ENCODE measurements around the gene CCDC17. TPM values are rescaled to one million over a fixed set of nuclear protein-coding genes. Genes with fewer than 3 reads are reported as not detected.

Gene CCDC17
- total RNA-seq = 1.1 and 1.4 TPM in 2 replicates

DNA sequence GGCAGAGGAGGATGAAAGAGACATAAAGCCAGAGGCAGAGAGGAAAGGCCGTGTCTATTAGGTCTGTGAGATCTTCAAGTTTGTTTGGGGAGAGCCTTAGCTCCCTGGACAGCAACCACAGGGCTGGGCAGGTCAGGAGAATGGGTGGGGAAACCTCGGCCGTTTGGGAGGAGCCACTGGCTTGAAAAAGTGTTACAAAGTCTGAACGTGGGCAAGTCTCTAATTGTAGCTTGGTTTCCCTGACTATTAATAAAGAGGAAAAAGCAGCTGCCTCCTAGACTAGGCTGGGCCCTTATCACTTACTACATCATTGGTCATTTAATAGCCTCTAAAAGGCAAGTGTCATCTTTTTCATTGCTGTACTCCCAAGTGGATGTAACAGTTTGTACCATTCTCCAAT is at the start of gene CCDC17:
TSS of gene CCDC17 (minus strand) at position 83 of the 400 bp plus-strand sequence. CDS start 145 bp downstream, outside the sequence.

DNA sequence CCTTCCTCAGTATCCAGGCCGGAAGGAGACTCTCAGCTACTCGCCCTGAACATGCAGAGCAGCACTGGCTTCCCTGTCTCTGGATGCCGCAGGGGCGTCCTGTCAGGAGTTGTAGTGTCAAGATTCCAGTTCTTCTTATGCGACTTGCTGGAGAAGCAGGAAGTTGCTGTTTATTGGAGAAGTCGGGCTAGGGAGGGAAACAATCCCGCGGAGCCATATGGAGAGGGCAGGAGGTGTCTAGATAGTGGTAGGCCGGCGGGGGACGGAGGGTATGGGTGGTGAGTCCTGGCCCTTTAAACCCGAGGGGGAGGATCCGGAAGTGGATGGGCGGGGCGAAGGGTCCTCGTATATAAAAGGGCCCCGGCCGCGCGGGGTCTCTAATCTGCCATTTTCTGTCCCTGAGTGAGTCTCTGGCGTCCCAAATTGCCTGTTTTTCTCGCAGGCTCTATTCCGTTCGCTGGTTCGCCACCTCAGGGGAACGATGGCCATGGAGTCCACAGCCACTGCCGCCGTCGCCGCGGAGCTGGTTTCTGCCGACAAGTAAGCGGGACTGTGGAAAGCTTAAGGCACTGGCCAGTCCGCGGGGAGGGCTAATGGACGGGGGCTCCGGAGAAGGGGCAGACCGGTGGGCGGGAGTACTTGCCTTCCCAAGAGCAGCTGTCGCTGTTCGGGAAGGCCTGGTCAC is 40.0 kb downstream of the CCDC17 start, which contains the start of gene NASP:
TSS of gene NASP (plus strand) at position 376 of the 685 bp plus-strand sequence. CDS start at position 482, 106 bp downstream.

Small RNAs within 50 kb of the gene (small RNA-seq; reads per million reads assigned to genes)
- gene AL355480.1 (ENCODE audit: low replicate concordance) = not detected
- gene AL355480.2 (ENCODE audit: low replicate concordance) = not detected
- gene AL355480.3 (ENCODE audit: low replicate concordance) = not detected
- gene AL355480.4 (ENCODE audit: low replicate concordance) = not detected

Other genes with a start within 250 kb of the CCDC17 start
- gene TESK2, start 132.9 kb downstream of the CCDC17 start, total RNA-seq = 1.8 and 2.1 TPM in 2 replicates
- 3.1 and 6.1 TPM in 2 replicates for gene CCDC163, start 124.0 kb downstream of the CCDC17 start, total RNA-seq
- gene MMACHC, start 123.8 kb downstream of the CCDC17 start, total RNA-seq = 4.4 and 7.3 TPM in 2 replicates
- 225 and 436 TPM in 2 replicates for gene PRDX1, start 102.2 kb downstream of the CCDC17 start, total RNA-seq
- gene AKR1A1, start 73.2 kb downstream of the CCDC17 start, total RNA-seq = 108 and 153 TPM in 2 replicates
- gene NASP, start 40.0 kb downstream of the CCDC17 start, total RNA-seq = 25.4 and 51.8 TPM in 2 replicates
- gene GPBP1L1, start 62.5 kb upstream of the CCDC17 start, total RNA-seq = 86.4 and 112 TPM in 2 replicates
- gene TMEM69, start 64.1 kb upstream of the CCDC17 start, total RNA-seq = 19.5 and 21.7 TPM in 2 replicates
- gene IPP, start 126.6 kb upstream of the CCDC17 start, total RNA-seq = 6.8 and 8.6 TPM in 2 replicates
- gene MAST2, start 179.6 kb upstream of the CCDC17 start, total RNA-seq = 19.5 and 38.8 TPM in 2 replicates